OCI-LY7 (cell line): ENCODE measurements around the gene UTS2R.
"Not testable (repeated sequence)": the region's sequence is repeated elsewhere in the genome, so short reads cannot be mapped to it uniquely, and the experiment has no call there.

ENCODE experiments used
- CTCF ChIP-seq: fragments of 200-600 bp; sonication (generic); conservative IDR thresholded peaks from 2 replicates; pipeline ENCODE4 v1.5.1; 2014; ENCODE audit warnings: mild to moderate bottlenecking, antibody characterized with exemption, low read length, moderate library complexity, mixed read lengths
- EZH2phosphoT487 ChIP-seq: fragments of 200-600 bp; sonication (generic); IDR thresholded peaks from 2 replicates; pipeline ENCODE4 v1.6.1; 2018; ENCODE audit warnings: low read depth, borderline replicate concordance, mild to moderate bottlenecking, mixed run types, antibody characterized with exemption, low read length, moderate library complexity, mixed read lengths

DNA sequence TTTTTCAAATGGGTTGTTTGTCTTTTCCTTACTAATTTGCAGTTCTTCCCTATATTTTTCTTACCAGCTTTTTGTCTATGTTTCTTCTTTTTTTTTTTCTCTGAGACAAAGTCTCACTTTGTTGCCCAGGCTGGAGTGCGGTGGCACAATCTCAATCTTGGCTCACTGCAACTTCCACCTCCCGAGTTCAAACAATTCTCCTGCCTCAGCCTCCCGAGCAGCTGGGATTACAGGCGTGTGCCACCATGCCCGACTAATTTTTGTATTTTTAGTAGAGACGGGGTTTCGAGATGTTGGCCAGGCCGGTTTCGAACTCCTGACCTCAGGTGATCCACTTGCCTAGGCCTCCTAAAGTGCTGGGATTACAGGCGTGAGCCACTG is 1.5 kb downstream of the UTS2R start:
- TF ChIP-seq CTCF, EZH2phosphoT487: not testable (repeated sequence)
